Measurements from ENCODE around the gene NEO1.
"Not testable (repeated sequence)": the region's sequence is repeated elsewhere in the genome, so short reads cannot be mapped to it uniquely, and the experiment has no call there.

Gene NEO1

GRCh38 chr15:73268457-73268856, 216.2 kb downstream of the NEO1 start:
- DNase-seq, result no peak

GRCh38 chr15:73270366-73271097, 218.3 kb downstream of the NEO1 start:
- DNase-seq, result no peak

GRCh38 chr15:73273181-73274002, 221.1 kb downstream of the NEO1 start:
- DNase-seq, result peak; percentile 4

GRCh38 chr15:73275862-73276261, 223.6 kb downstream of the NEO1 start:
- DNase-seq, result no peak

- DNase-seq, result no peak
Measured at GRCh38 chr15:73282567-73283365, 230.5 kb downstream of the NEO1 start.

GRCh38 chr15:73283366-73283962, 231.2 kb downstream of the NEO1 start:
- DNase-seq, result no peak

- no peak for DNase-seq
Measured at GRCh38 chr15:73284090-73284716, 231.9 kb downstream of the NEO1 start.

GRCh38 chr15:73286311-73286710, 234.0 kb downstream of the NEO1 start:
- no peak for DNase-seq

- DNase-seq, result no peak
Measured at GRCh38 chr15:73287019-73287418, 234.8 kb downstream of the NEO1 start.

GRCh38 chr15:73291441-73291840, 239.2 kb downstream of the NEO1 start:
- DNase-seq, result no peak

GRCh38 chr15:73293773-73294172, 241.5 kb downstream of the NEO1 start:
- DNase-seq, result no peak

GRCh38 chr15:73295630-73296286, 243.5 kb downstream of the NEO1 start:
- peak; percentile 40 for DNase-seq

- DNase-seq, result no peak
Measured at GRCh38 chr15:73296609-73297353, 244.5 kb downstream of the NEO1 start.

GRCh38 chr15:73298522-73299245, 246.4 kb downstream of the NEO1 start:
- DNase-seq, result no peak

GRCh38 chr15:73300286-73300685, 248.0 kb downstream of the NEO1 start:
- DNase-seq, result not testable (repeated sequence)

GRCh38 chr15:73303636-73304035, 251.4 kb downstream of the NEO1 start:
- DNase-seq, result no peak

GRCh38 chr15:73305331-73306211, 253.3 kb downstream of the NEO1 start:
- DNase-seq, result peak; percentile 15

- DNase-seq, result no peak
Measured at GRCh38 chr15:73308305-73308704, 256.0 kb downstream of the NEO1 start.

- DNase-seq, result no peak
Measured at GRCh38 chr15:73313861-73314260, 261.6 kb downstream of the NEO1 start.
